SK-N-SH treated with all-trans-retinoic acid at 6 μM for 48 hours (cell line): ENCODE measurements around the gene ERC1.

Experiments used
- ATAC-seq: fragments of 200-7000 bp; cut with Tn5 transposase; 3 replicates; pipeline ENCODE4 v1.9.1; 2020; ENCODE audit warnings: mild to moderate bottlenecking, moderate library complexity
- ARNTL ChIP-seq: fragments of 450-650 bp; formaldehyde crosslinking; IDR thresholded peaks from 2 replicates; pipeline ENCODE4 v1.5.0; 2020; ENCODE audit warnings: low read depth, mild to moderate bottlenecking, moderate library complexity, borderline replicate concordance
- BACH2 ChIP-seq: fragments of 250-450 bp; sonication (Bioruptor Pico); IDR thresholded peaks from 2 replicates; pipeline ENCODE4 v1.9.0; 2021; ENCODE audit warnings: mild to moderate bottlenecking, borderline replicate concordance
- CREB5 ChIP-seq: fragments of 250-450 bp; sonication (Bioruptor Pico); IDR thresholded peaks from 2 replicates; pipeline ENCODE4 v1.5.1; 2020; ENCODE audit warnings: low read depth, mild to moderate bottlenecking, moderate library complexity
- CSDC2 ChIP-seq: fragments of 250-450 bp; sonication (Bioruptor Pico); IDR thresholded peaks from 2 replicates; pipeline ENCODE4 v1.5.0; 2020; ENCODE audit warnings: mild to moderate bottlenecking, moderate library complexity
- ESRRG ChIP-seq: fragments of 250-450 bp; sonication (Bioruptor Pico); IDR thresholded peaks from 2 replicates; pipeline ENCODE4 v1.6.1; 2021; ENCODE audit warnings: mild to moderate bottlenecking
- ISL1 ChIP-seq: fragments of 250-450 bp; sonication (Bioruptor Pico); IDR thresholded peaks from 2 replicates; pipeline ENCODE4 v2.1.2; 2022; ENCODE audit warnings: mild to moderate bottlenecking, moderate library complexity
- OSR1 ChIP-seq: fragments of 250-450 bp; sonication (Bioruptor Pico); IDR thresholded peaks from 2 replicates; pipeline ENCODE4 v1.8.0; 2022; ENCODE audit warnings: moderate library complexity, mild to moderate bottlenecking, inconsistent platforms
- PPARA ChIP-seq: fragments of 250-450 bp; sonication (Bioruptor Pico); IDR thresholded peaks from 2 replicates; pipeline ENCODE4 v1.5.0; 2020; ENCODE audit warnings: mild to moderate bottlenecking, borderline replicate concordance
- RARB ChIP-seq: fragments of 250-450 bp; sonication (Bioruptor Pico); IDR thresholded peaks from 2 replicates; pipeline ENCODE4 v1.8.0; 2021; ENCODE audit warnings: mild to moderate bottlenecking, moderate library complexity
- SNAI2 ChIP-seq: fragments of 250-450 bp; sonication (Bioruptor Pico); IDR thresholded peaks from 2 replicates; pipeline ENCODE4 v1.5.0; 2020; ENCODE audit warnings: mild to moderate bottlenecking, moderate library complexity
- TCF4 ChIP-seq: fragments of 250-450 bp; sonication (Bioruptor Pico); IDR thresholded peaks from 2 replicates; pipeline ENCODE4 v1.8.0; 2021; ENCODE audit warnings: mild to moderate bottlenecking, moderate library complexity, borderline replicate concordance
- TOX ChIP-seq: fragments of 250-450 bp; sonication (Bioruptor Pico); IDR thresholded peaks from 2 replicates; pipeline ENCODE4 v1.8.0; 2021; ENCODE audit warnings: mild to moderate bottlenecking, moderate library complexity, borderline replicate concordance
- TSHZ2 ChIP-seq: fragments of 250-450 bp; sonication (Bioruptor Pico); IDR thresholded peaks from 2 replicates; pipeline ENCODE4 v1.5.0; 2020; ENCODE audit warnings: mild to moderate bottlenecking, moderate library complexity
- ZC3H10 ChIP-seq: fragments of 250-450 bp; sonication (Bioruptor Pico); IDR thresholded peaks from 2 replicates; pipeline ENCODE4 v1.5.1; 2021; ENCODE audit warnings: mild to moderate bottlenecking, moderate library complexity
- ZFP3 ChIP-seq: fragments of 250-450 bp; sonication (Bioruptor Pico); IDR thresholded peaks from 2 replicates; pipeline ENCODE4 v1.5.0; 2020; ENCODE audit warnings: mild to moderate bottlenecking, moderate library complexity
- ZFP30 ChIP-seq: fragments of 450-650 bp; formaldehyde crosslinking; IDR thresholded peaks from 2 replicates; pipeline ENCODE4 v1.5.0; 2022; ENCODE audit warnings: mild to moderate bottlenecking, moderate library complexity
- ZNF565 ChIP-seq: fragments of 450-650 bp; formaldehyde crosslinking; conservative IDR thresholded peaks from 2 replicates; pipeline ENCODE4 v1.5.0; 2020; ENCODE audit warnings: low read depth, mild to moderate bottlenecking, moderate library complexity
- ZNF70 ChIP-seq: fragments of 450-650 bp; formaldehyde crosslinking; IDR thresholded peaks from 2 replicates; pipeline ENCODE4 v1.5.0; 2020; ENCODE audit warnings: mild to moderate bottlenecking, moderate library complexity
- ZNF8 ChIP-seq: fragments of 450-650 bp; formaldehyde crosslinking; IDR thresholded peaks from 2 replicates; pipeline ENCODE4 v1.5.0; 2020; ENCODE audit warnings: mild to moderate bottlenecking, moderate library complexity
- TF ChIP-seq, protein P1 (sequence below): fragments of 250-450 bp; sonication (Bioruptor Pico); IDR thresholded peaks from 2 replicates; pipeline ENCODE4 v1.8.0; 2021; ENCODE audit warnings: low read depth, mild to moderate bottlenecking, moderate library complexity, borderline replicate concordance
- TF ChIP-seq, protein P2 (sequence below): fragments of 250-450 bp; sonication (Bioruptor Pico); IDR thresholded peaks from 2 replicates; pipeline ENCODE4 v1.8.0; 2020; ENCODE audit warnings: mild to moderate bottlenecking, moderate library complexity, borderline replicate concordance

ERC1 gene

DNA sequence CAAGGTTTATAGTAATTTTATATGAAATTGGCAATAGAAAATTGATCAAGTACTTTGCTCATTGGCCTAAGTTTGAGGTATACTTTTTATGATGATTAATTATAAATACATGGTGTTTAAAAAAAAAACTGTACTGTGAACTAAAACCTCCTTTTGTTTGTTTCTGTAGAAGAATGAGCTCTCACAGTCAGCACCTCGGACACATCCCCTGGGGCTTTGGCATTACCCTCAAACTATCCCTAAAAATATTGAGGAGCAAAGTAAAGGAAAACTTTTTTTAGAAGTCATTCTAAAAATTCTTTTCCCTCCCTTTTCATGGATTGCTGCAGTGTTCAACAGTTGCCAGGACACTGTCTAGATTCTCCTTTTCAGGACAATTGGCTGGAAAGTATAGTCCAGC is 419.8 kb downstream of the ERC1 start:
- no peak for ATAC-seq
- no peak for TF ChIP-seq CREB5 (CRISPR knock-in tag)
- no peak for TF ChIP-seq ZNF70 (CRISPR knock-in tag)
- TF ChIP-seq ZFP3: no peak
- TF ChIP-seq, protein P1, sequence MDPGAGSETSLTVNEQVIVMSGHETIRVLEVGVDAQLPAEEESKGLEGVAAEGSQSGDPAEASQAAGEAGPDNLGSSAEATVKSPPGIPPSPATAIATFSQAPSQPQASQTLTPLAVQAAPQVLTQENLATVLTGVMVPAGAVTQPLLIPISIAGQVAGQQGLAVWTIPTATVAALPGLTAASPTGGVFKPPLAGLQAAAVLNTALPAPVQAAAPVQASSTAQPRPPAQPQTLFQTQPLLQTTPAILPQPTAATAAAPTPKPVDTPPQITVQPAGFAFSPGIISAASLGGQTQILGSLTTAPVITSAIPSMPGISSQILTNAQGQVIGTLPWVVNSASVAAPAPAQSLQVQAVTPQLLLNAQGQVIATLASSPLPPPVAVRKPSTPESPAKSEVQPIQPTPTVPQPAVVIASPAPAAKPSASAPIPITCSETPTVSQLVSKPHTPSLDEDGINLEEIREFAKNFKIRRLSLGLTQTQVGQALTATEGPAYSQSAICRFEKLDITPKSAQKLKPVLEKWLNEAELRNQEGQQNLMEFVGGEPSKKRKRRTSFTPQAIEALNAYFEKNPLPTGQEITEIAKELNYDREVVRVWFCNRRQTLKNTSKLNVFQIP (CRISPR knock-in tag): no peak
- no peak for TF ChIP-seq PPARA
- no peak for TF ChIP-seq SNAI2 (CRISPR knock-in tag)
- no peak for TF ChIP-seq CSDC2 (CRISPR knock-in tag)
- TF ChIP-seq ZFP30 (CRISPR knock-in tag): no peak
- TF ChIP-seq, protein P2, sequence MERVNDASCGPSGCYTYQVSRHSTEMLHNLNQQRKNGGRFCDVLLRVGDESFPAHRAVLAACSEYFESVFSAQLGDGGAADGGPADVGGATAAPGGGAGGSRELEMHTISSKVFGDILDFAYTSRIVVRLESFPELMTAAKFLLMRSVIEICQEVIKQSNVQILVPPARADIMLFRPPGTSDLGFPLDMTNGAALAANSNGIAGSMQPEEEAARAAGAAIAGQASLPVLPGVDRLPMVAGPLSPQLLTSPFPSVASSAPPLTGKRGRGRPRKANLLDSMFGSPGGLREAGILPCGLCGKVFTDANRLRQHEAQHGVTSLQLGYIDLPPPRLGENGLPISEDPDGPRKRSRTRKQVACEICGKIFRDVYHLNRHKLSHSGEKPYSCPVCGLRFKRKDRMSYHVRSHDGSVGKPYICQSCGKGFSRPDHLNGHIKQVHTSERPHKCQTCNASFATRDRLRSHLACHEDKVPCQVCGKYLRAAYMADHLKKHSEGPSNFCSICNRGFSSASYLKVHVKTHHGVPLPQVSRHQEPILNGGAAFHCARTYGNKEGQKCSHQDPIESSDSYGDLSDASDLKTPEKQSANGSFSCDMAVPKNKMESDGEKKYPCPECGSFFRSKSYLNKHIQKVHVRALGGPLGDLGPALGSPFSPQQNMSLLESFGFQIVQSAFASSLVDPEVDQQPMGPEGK: no peak
- no peak for TF ChIP-seq ZNF565 (CRISPR knock-in tag)
- TF ChIP-seq ARNTL (CRISPR knock-in tag): no peak
- TF ChIP-seq ISL1 (CRISPR knock-in tag): no peak
- no peak for TF ChIP-seq RARB (CRISPR knock-in tag)

DNA sequence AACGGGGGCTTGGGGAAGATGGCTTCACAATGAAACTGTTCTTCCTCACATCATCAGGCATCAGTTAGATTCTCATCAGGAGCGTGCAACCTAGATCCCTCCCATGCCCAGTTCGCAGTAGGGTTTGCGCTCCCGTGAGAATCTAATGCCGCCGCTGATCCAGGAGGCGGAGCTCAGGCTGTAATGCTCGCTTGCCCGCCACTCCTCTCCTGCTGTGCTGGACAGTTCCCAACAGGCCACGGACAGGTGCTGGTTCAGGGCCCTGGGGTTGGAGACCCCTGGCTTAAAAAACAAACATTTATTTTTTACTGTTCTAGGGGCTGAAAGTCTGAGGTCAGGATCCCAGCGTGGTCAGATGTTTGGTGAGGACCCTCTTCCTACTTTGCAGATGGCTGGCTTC is 422.9 kb downstream of the ERC1 start:
- TF ChIP-seq PPARA (no peak), ZFP3 (no peak), BACH2 (no peak), CREB5 (CRISPR knock-in tag) (no peak), SNAI2 (CRISPR knock-in tag) (no peak)
- TF ChIP-seq, protein P2: no peak
- ATAC-seq: no peak

GRCh38 chr12:1418144-1418543 is 427.1 kb downstream of the ERC1 start:
- no peak for TF ChIP-seq BACH2
- TF ChIP-seq ZNF565 (CRISPR knock-in tag): no peak
- TF ChIP-seq ISL1 (CRISPR knock-in tag): no peak
- TF ChIP-seq ZNF8 (CRISPR knock-in tag): no peak
- no peak for TF ChIP-seq ZC3H10 (CRISPR knock-in tag)
- TF ChIP-seq ZNF70 (CRISPR knock-in tag): no peak
- no peak for TF ChIP-seq PPARA
- ATAC-seq: no peak

DNA sequence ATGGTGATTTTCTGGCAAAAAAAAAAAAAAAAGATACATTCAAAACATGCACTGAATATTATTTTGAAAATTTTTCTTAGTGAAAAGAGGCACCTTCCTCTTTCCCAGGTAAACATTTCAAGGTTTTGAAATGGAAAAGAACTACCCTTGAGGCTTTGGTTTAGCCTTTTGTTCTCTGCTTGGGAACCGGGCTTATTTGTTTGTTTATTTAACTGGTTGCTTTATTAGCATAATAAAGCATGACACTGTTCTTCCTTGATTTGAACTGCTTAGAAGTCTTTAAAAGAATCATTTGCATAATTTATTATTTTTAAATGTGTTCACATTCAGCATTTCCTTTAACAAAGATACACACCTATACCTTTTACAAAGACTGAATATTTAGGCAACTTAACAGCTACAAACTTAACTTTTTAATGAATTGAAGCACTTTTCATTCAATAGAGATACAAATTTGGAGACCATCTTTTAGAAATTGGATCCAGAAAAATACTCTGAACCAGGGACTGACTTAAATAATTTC is 428.9 kb downstream of the ERC1 start:
- no peak for ATAC-seq
- TF ChIP-seq SNAI2 (CRISPR knock-in tag) (no peak), TOX (CRISPR knock-in tag) (no peak), ZC3H10 (CRISPR knock-in tag) (no peak), CREB5 (CRISPR knock-in tag) (no peak), ESRRG (CRISPR knock-in tag) (no peak), ISL1 (CRISPR knock-in tag) (no peak), TCF4 (no peak), ZFP30 (CRISPR knock-in tag) (no peak), ARNTL (CRISPR knock-in tag) (no peak), TSHZ2 (no peak), OSR1 (CRISPR knock-in tag) (no peak), CSDC2 (CRISPR knock-in tag) (no peak), ZNF565 (CRISPR knock-in tag) (no peak), ZFP3 (no peak), ZNF70 (CRISPR knock-in tag) (no peak)
- TF ChIP-seq, protein P1 (CRISPR knock-in tag): no peak
